ENCODE results near the gene CCL18. TPM values are rescaled to one million over a fixed set of nuclear protein-coding genes. Genes with fewer than 3 reads are reported as not detected.

The CCL18 gene
- total and polyA plus RNA-seq, 10 of the 15 experiments (the other 5 are each of a cell fraction or from before 2014, with no cell fraction given) = 0.26 TPM; not detected in 9

DNA sequence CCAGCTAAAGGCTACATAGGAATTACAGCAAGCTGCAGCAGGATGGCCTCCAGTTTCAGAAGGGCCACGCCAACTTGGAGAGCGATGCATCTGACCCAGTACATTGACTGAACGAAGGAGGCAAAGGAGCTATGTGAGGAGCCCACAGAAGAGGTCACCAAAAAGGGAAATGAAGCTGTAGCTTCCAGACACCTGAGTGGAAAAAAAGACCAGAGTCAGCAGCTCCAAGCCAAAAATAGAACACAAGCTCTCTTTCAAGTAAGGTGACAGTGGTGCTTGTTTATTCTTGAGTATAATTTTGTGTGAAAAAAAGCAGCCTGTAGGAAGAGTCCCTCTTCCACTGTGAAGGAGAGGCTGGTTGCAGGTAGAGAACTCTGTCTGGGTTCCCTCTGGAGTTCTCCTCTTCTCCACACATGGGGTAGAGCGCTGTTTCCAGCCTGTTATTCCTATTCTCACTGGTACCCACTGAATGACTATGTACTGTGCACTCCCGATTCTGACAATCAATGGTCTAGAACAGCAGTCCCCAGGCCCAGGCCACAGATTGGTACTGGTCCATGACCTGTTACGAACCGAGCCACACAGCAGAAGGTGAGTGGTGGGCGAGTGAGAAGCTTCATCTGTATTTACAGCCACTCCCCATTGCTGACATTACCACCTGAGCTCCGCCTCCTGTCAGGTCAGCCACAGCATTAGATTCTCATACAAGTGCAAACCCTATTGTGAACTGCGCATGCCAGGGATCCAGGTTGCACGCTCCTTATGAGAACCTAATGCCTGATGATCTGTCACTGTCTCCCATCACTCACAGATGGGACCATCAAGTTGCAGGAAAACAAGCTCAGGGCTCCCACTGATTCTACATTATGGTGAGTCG, 54.6 kb downstream of the CCL18 start (continued):
- no peak for TF ChIP-seq MYC (IDR thresholded peaks at IDR 0.05; ENCODE audit: insufficient read depth, insufficient read length, insufficient replicate concordance, low read length, severe bottlenecking)
- no peak for TF ChIP-seq POU2F2 (IDR thresholded peaks at IDR 0.05; ENCODE audit: borderline replicate concordance, low read depth, low read length)
- 0 out of 2 replicates have a peak, but pooled peaks have one; percentile 27 for TF ChIP-seq MEF2A (IDR thresholded peaks at IDR 0.05; ENCODE audit: insufficient read depth, low read depth, low read length)
- TF ChIP-seq TBL1XR1 (IDR thresholded peaks at IDR 0.05; ENCODE audit: low read depth, low read length) = no peak
- no peak for TF ChIP-seq CREM (IDR thresholded peaks at IDR 0.05; ENCODE audit: low read depth)
- TF ChIP-seq RUNX3 (IDR thresholded peaks at IDR 0.05; ENCODE audit: low read length) = peak; percentile 25; the same call in 1 of the 2 replicates
- TF ChIP-seq SUPT20H (IDR thresholded peaks at IDR 0.05; ENCODE audit: borderline replicate concordance, control insufficient read depth, low read depth, low read length) = no peak
- TF ChIP-seq TARDBP (IDR thresholded peaks at IDR 0.05; ENCODE audit: borderline replicate concordance) = no peak
- peak; percentile 40 for TF ChIP-seq RELB (IDR thresholded peaks at IDR 0.05; ENCODE audit: low read depth)
- 0 out of 2 replicates have a peak, but pooled peaks have one; percentile 34 for TF ChIP-seq MTA2 (IDR thresholded peaks at IDR 0.05; ENCODE audit: low read depth)
- TF ChIP-seq ZNF207 (IDR thresholded peaks at IDR 0.05; ENCODE audit: borderline replicate concordance) = no peak
- TF ChIP-seq ESRRA (IDR thresholded peaks at IDR 0.05; ENCODE audit: low read length) = no peak

Data from GM12878 (cell line).